Endothelial cell of umbilical vein (primary cell): ENCODE data around the gene RPL41. TPM values are rescaled to one million over a fixed set of nuclear protein-coding genes. Genes with fewer than 3 reads are reported as not detected.

ENCODE experiments used
- BruUV-seq: library from RNA; stranded (reverse); fragments of 400-500 nt; replicated peaks from 2 replicates; lab custom pipeline; 2021; lab: Mats Ljungman, UMichigan
- CTCF ChIA-PET: fragments of 300-600, 350-600 bp; sonication (Branson Sonifier 250); formaldehyde crosslinking; loops from one replicate; lab custom pipeline; 2021; ENCODE audit warnings: antibody characterized with exemption, inconsistent platforms; lab: Charles Lee
- POLR2A ChIA-PET: fragments of 300-600, 350-600 bp; sonication (Branson Sonifier 250); formaldehyde crosslinking; loops from one replicate; lab custom pipeline; 2021; ENCODE audit warnings: antibody characterized with exemption, inconsistent platforms; lab: Charles Lee
- DNase-seq: peaks from one replicate; pipeline ENCODE4 v3.0.0-alpha.2; 2011; ENCODE audit warnings: low read depth, low spot score
- FAIRE-seq: peaks from 2 replicates; lab custom pipeline; 2011; peaks lifted over from hg19 to GRCh38; lab: Jason Lieb, UNC
- H2AFZ ChIP-seq: 2 replicates; pipeline ENCODE4 v1.6.0; 2012; ENCODE audit warnings: low read depth, low read length, control low read depth, inconsistent platforms
- H3K27ac ChIP-seq: 2 replicates; pipeline ENCODE4 v1.5.1; 2011; ENCODE audit warnings: low read depth, mild to moderate bottlenecking, control low read depth, low read length, moderate library complexity; ENCODE audit not compliant: insufficient read depth
- H3K27me3 ChIP-seq, 2 experiments: 2 replicates each; pipeline versions ENCODE4 v1.6.0 to v1.6.1; 2011; ENCODE audit warnings: low read length in 2 of 2, mixed read lengths in 1 of 2; ENCODE audit not compliant: control insufficient read depth in 2 of 2, insufficient read depth in 2 of 2
- H3K36me3 ChIP-seq, 2 experiments: 2 replicates in 1 of 2; 3 replicates in 1 of 2; pipeline ENCODE4 v1.5.1; 2011; ENCODE audit warnings: low read length in 2 of 2, mild to moderate bottlenecking in 1 of 2, moderate library complexity in 1 of 2; ENCODE audit not compliant: control insufficient read depth in 2 of 2, insufficient read depth in 2 of 2; ENCODE audit errors: extremely low read depth in 1 of 2
- H3K4me1 ChIP-seq: 3 replicates; pipeline ENCODE4 v1.5.1; 2011; ENCODE audit warnings: mild to moderate bottlenecking, low read length; ENCODE audit not compliant: control insufficient read depth, insufficient read depth; ENCODE audit errors: extremely low read depth
- H3K4me2 ChIP-seq: 2 replicates; pipeline ENCODE4 v1.6.1; 2011; ENCODE audit warnings: low read length, control low read depth, mixed read lengths; ENCODE audit not compliant: insufficient read depth
- H3K4me3 ChIP-seq, 3 experiments: fragments of 200-600 bp in 1 of 3; sonication (generic), shearing (Covaris generic) in 1 of 3; replicated peaks in 1 of 3; 2 replicates each; pipeline ENCODE4 v1.5.1; 2011 to 2016; ENCODE audit warnings: control low read depth in 3 of 3, low read length in 3 of 3, mild to moderate bottlenecking in 2 of 3, inconsistent platforms in 1 of 3, low read depth in 1 of 3, moderate library complexity in 1 of 3; ENCODE audit not compliant: insufficient read depth in 1 of 3
- H3K79me2 ChIP-seq: 2 replicates; pipeline ENCODE4 v1.6.0; 2012; ENCODE audit warnings: low read length, inconsistent platforms; ENCODE audit not compliant: control insufficient read depth, insufficient read depth
- H3K9ac ChIP-seq: replicated peaks from 2 replicates; pipeline ENCODE3; 2011; ENCODE audit warnings: low read length, control low read depth; ENCODE audit not compliant: insufficient read depth; ENCODE audit errors: extremely low read depth
- H3K9me1 ChIP-seq: replicated peaks from 3 replicates; pipeline ENCODE4 v1.6.0; 2011; ENCODE audit warnings: mild to moderate bottlenecking, low read length; ENCODE audit not compliant: control insufficient read depth, insufficient read depth; ENCODE audit errors: extremely low read depth
- H3K9me3 ChIP-seq: replicated peaks from 2 replicates; pipeline ENCODE4 v1.5.1; 2012; ENCODE audit warnings: low read length, inconsistent platforms; ENCODE audit not compliant: control insufficient read depth, insufficient read depth
- H4K20me1 ChIP-seq: replicated peaks from 2 replicates; pipeline ENCODE3; 2011; ENCODE audit warnings: mild to moderate bottlenecking, low read length; ENCODE audit not compliant: control insufficient read depth, insufficient read depth; ENCODE audit errors: extremely low read depth
- EZH2 ChIP-seq: IDR thresholded peaks from 2 replicates; pipeline ENCODE4 v1.6.1; 2012; ENCODE audit warnings: borderline replicate concordance, low read depth, mild to moderate bottlenecking, moderate library complexity, low read length, inconsistent platforms; ENCODE audit not compliant: severe bottlenecking
- FOS ChIP-seq: IDR thresholded peaks from 2 replicates; pipeline ENCODE4 v1.6.1; 2011; ENCODE audit warnings: mild to moderate bottlenecking, low read length, moderate library complexity, borderline replicate concordance; ENCODE audit not compliant: insufficient read depth
- GATA2 ChIP-seq: IDR thresholded peaks from 2 replicates; pipeline ENCODE4 v1.7.0; 2011; ENCODE audit warnings: low read depth, mild to moderate bottlenecking, moderate library complexity, mixed read lengths, low read length; ENCODE audit not compliant: insufficient read length, insufficient read depth
- JUN ChIP-seq: IDR thresholded peaks from 2 replicates; pipeline ENCODE4 v1.6.1; 2011; ENCODE audit warnings: borderline replicate concordance, low read depth; ENCODE audit not compliant: insufficient read length, insufficient read depth
- MYC ChIP-seq: IDR thresholded peaks from one replicate; pipeline ENCODE4 v1.6.1; 2011; ENCODE audit warnings: mild to moderate bottlenecking, low read depth, low read length
- POLR2A ChIP-seq: IDR thresholded peaks from 2 replicates; pipeline ENCODE4 v1.6.1; 2012; ENCODE audit warnings: low read depth, mild to moderate bottlenecking, control low read depth, low read length
- POLR2AphosphoS5 ChIP-seq: IDR thresholded peaks from 2 replicates; pipeline ENCODE4 v1.6.1; 2012; ENCODE audit warnings: low read depth, mild to moderate bottlenecking, control low read depth, low read length, moderate library complexity; ENCODE audit not compliant: insufficient read depth
- dilution Hi-C: fragments of 300-500 bp; cut with MboI; formaldehyde crosslinking; loops from one replicate; pipeline ENCODE4 v1.15.0; 2019; ENCODE audit warnings: low sequenced_read_pairs; ENCODE audit not compliant: extremely low pct_ligation_motif_present
- intact Hi-C: fragments of 100-400 bp; cut with micrococcal nuclease; formaldehyde crosslinking; loops from one replicate; pipeline ENCODE4 v1.10.0; 2022
- polyA plus RNA-seq, 4 experiments: library from polyadenylated mRNA; depleted of rRNA in 3 of 4; stranded (reverse) in 3 of 4; unstranded in 1 of 4; fragments of >200 nt; gene quantifications; 2 replicates each; pipeline versions ENCODE4 v1.2.1 to v1.2.3, GENCODE V29; 2011 to 2012; ENCODE audit warnings: missing spikeins in 1 of 4
- total RNA-seq: library from RNA; stranded (reverse); gene quantifications from 2 replicates; pipeline ENCODE4 v1.2.3, GENCODE V29; 2021
- TF ChIP-seq, protein P1 (sequence below): IDR thresholded peaks from 2 replicates; pipeline ENCODE4 v1.6.1; 2011; ENCODE audit not compliant: insufficient read depth, insufficient read length
- TF ChIP-seq, protein P2 (sequence below), 2 donors: IDR thresholded peaks; 1 replicate in 1 of 2; 2 replicates in 1 of 2; pipeline ENCODE4 v1.5.1; 2011; ENCODE audit warnings: low read length in 2 of 2, mild to moderate bottlenecking in 2 of 2, moderate library complexity in 2 of 2, control low read depth in 1 of 2, inconsistent platforms in 1 of 2, low read depth in 1 of 2; ENCODE audit not compliant: insufficient read depth in 1 of 2; ENCODE audit errors: extremely low read depth in 1 of 2

Gene RPL41
- total and polyA plus RNA-seq, 2 donors (not counting 3 experiments of a cell fraction or from before 2014, with no cell fraction given) = 3,212 to 9,990 TPM

DNA sequence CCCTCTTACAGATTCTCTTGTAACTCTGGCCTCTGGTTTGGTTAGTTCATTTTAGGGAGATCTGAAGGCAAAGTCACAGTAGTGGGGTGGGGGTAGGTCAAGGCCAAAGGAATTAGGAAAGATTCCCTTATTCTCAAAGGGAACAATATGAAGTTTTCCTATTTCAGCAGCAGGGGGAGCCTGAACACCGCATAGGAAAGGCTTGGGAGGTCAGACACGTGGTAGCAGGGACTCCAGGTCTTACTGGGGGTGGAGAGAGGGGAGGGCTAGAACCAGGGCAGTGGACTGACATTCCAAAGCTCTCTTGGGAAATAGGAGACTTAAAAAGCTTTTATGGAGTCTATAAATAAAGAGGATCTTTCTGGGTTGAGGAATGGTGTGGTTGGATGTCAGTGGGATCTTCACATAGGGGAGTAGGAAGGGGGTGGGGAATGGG is 2.9 kb downstream of the RPL41 start:
- no peak overlapping the region for H3K9ac ChIP-seq

More for the DNA sequence above, 2.9 kb downstream of the RPL41 start:
- H2AFZ ChIP-seq = no peak overlapping the region
- no TSS peak for BruUV-seq
- TF ChIP-seq FOS (no peak), JUN (no peak), POLR2A (no peak), EZH2 (no peak), MYC (peak; percentile 92), POLR2AphosphoS5 (no peak), GATA2 (no peak)
- TF ChIP-seq, protein P1, sequence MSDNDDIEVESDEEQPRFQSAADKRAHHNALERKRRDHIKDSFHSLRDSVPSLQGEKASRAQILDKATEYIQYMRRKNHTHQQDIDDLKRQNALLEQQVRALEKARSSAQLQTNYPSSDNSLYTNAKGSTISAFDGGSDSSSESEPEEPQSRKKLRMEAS = peak; percentile 91
- TF ChIP-seq, protein P2, sequence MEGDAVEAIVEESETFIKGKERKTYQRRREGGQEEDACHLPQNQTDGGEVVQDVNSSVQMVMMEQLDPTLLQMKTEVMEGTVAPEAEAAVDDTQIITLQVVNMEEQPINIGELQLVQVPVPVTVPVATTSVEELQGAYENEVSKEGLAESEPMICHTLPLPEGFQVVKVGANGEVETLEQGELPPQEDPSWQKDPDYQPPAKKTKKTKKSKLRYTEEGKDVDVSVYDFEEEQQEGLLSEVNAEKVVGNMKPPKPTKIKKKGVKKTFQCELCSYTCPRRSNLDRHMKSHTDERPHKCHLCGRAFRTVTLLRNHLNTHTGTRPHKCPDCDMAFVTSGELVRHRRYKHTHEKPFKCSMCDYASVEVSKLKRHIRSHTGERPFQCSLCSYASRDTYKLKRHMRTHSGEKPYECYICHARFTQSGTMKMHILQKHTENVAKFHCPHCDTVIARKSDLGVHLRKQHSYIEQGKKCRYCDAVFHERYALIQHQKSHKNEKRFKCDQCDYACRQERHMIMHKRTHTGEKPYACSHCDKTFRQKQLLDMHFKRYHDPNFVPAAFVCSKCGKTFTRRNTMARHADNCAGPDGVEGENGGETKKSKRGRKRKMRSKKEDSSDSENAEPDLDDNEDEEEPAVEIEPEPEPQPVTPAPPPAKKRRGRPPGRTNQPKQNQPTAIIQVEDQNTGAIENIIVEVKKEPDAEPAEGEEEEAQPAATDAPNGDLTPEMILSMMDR (IDR thresholded peaks at IDR 0.05; ENCODE audit: extremely low read depth in 1 of 2, insufficient read depth in 1 of 2, low read depth in 1 of 2, low read length in 2 of 2) = peak; percentile 66 to 75
- peaks cover 24% of the 10 kb centered on the region for H3K79me2 ChIP-seq
- peak overlapping the region in 1 of 3 experiments; percentile 60 for H3K4me3 ChIP-seq
- H3K9me1 ChIP-seq = no peaks in the 10 kb centered on the region
- intact Hi-C loops (loop anchor here (1.0 kb wide), 4 partner anchors 41 to 345 kb away; partner anchors contain the start of genes NABP2 and SMARCC2), dilution Hi-C loops (no loop called here)
- FAIRE-seq = peak; percentile 92
- peak overlapping the region; percentile 71 for H3K4me2 ChIP-seq
- peak; percentile 79 for DNase-seq
- H4K20me1 ChIP-seq = no peaks in the 10 kb centered on the region
- CTCF ChIA-PET = interaction anchor here (0.5 to 11.9 kb wide), 16 partner anchors 8 to 510 kb away, joined by 3 to 236 read pairs (median 5); partner anchors contain the start of genes ANKRD52, ESYT1, MYL6 and PA2G4
- H3K9me3 ChIP-seq = no peaks in the 10 kb centered on the region
- peaks cover 0 to 13% of the 10 kb centered on the region in 2 experiments for H3K36me3 ChIP-seq
- no peaks in the 10 kb centered on the region for H3K27me3 ChIP-seq
- POLR2A ChIA-PET = interaction anchor here (0.6 to 3.0 kb wide), 5 partner anchors 9 to 378 kb away, joined by 4 to 20 read pairs (median 8); partner anchors contain the start of genes ESYT1 and MYL6
- H3K4me1 ChIP-seq = peaks cover 24% of the 10 kb centered on the region
- peak overlapping the region; percentile 47 for H3K27ac ChIP-seq
